ENCODE measurements around the gene SORBS2. TPM values are rescaled to one million over a fixed set of nuclear protein-coding genes. Genes with fewer than 3 reads are reported as not detected.

SORBS2 gene
- total RNA-seq, 1 experiment from 2014 or later = 8.4 TPM

- DNase-seq (ENCODE audit: low read depth, low spot score) = no peak
- BruUV-seq (replicated peaks) = no TSS peak
- in situ Hi-C loops (cut with HindIII; ENCODE audit: low pct_unique_long_range_greater_than_20kb, low sequenced_read_pairs) = no loop called here
- ATAC-seq = no peak
- Histone ChIP-seq H3K36me3 (ENCODE audit: control insufficient read depth, insufficient read depth, low read length) (no peaks in the 10 kb centered on the region), H3K27ac (ENCODE audit: low read length) (no peak overlapping the region), H3K4me1 (ENCODE audit: control insufficient read depth, insufficient read depth, low read length) (no peaks in the 10 kb centered on the region; the same call in 1 of the 2 replicates), H3K9me3 (ENCODE audit: control insufficient read depth, insufficient read depth, low read depth, low read length) (no peaks in the 10 kb centered on the region), H3K4me3 (ENCODE audit: low read depth in 2 of 2, low read length in 2 of 2) (no peak overlapping the region), H3K27me3 (ENCODE audit: control insufficient read depth, insufficient read depth, low read length) (no peaks in the 10 kb centered on the region)
- TF ChIP-seq, protein P1, sequence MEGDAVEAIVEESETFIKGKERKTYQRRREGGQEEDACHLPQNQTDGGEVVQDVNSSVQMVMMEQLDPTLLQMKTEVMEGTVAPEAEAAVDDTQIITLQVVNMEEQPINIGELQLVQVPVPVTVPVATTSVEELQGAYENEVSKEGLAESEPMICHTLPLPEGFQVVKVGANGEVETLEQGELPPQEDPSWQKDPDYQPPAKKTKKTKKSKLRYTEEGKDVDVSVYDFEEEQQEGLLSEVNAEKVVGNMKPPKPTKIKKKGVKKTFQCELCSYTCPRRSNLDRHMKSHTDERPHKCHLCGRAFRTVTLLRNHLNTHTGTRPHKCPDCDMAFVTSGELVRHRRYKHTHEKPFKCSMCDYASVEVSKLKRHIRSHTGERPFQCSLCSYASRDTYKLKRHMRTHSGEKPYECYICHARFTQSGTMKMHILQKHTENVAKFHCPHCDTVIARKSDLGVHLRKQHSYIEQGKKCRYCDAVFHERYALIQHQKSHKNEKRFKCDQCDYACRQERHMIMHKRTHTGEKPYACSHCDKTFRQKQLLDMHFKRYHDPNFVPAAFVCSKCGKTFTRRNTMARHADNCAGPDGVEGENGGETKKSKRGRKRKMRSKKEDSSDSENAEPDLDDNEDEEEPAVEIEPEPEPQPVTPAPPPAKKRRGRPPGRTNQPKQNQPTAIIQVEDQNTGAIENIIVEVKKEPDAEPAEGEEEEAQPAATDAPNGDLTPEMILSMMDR (IDR thresholded peaks at IDR 0.05) = no peak
- TF ChIP-seq SIN3A (IDR thresholded peaks at IDR 0.05; ENCODE audit: borderline replicate concordance, insufficient read depth, low read depth, low read length) = no peak
- TF ChIP-seq POLR2AphosphoS5 (IDR thresholded peaks at IDR 0.05; ENCODE audit: low read depth, low read length) = no peak
- TF ChIP-seq, protein P2, sequence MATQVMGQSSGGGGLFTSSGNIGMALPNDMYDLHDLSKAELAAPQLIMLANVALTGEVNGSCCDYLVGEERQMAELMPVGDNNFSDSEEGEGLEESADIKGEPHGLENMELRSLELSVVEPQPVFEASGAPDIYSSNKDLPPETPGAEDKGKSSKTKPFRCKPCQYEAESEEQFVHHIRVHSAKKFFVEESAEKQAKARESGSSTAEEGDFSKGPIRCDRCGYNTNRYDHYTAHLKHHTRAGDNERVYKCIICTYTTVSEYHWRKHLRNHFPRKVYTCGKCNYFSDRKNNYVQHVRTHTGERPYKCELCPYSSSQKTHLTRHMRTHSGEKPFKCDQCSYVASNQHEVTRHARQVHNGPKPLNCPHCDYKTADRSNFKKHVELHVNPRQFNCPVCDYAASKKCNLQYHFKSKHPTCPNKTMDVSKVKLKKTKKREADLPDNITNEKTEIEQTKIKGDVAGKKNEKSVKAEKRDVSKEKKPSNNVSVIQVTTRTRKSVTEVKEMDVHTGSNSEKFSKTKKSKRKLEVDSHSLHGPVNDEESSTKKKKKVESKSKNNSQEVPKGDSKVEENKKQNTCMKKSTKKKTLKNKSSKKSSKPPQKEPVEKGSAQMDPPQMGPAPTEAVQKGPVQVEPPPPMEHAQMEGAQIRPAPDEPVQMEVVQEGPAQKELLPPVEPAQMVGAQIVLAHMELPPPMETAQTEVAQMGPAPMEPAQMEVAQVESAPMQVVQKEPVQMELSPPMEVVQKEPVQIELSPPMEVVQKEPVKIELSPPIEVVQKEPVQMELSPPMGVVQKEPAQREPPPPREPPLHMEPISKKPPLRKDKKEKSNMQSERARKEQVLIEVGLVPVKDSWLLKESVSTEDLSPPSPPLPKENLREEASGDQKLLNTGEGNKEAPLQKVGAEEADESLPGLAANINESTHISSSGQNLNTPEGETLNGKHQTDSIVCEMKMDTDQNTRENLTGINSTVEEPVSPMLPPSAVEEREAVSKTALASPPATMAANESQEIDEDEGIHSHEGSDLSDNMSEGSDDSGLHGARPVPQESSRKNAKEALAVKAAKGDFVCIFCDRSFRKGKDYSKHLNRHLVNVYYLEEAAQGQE (IDR thresholded peaks at IDR 0.05; ENCODE audit: insufficient read depth in 1 of 2, low read depth in 2 of 2, low read length in 1 of 2) = no peak
- no peak for TF ChIP-seq TCF7L2 (IDR thresholded peaks at IDR 0.05; ENCODE audit: low read depth, low read length)
- ChIA-PET POLR2A (no interaction called here), CTCF (interaction anchor here (0.5 kb wide), 1 partner anchor 13 kb away, joined by 3 read pairs; no protein-coding TSS in a partner anchor)
- intact Hi-C loops (cut with micrococcal nuclease; ENCODE audit: unreplicated experiment) = no loop called here
Measured at GRCh38 chr4:185654311-185654710, 157.7 kb downstream of the SORBS2 start.

- Histone ChIP-seq H3K4me3 (ENCODE audit: low read depth in 2 of 2, low read length in 2 of 2) (no peak overlapping the region), H3K9me3 (ENCODE audit: control insufficient read depth, insufficient read depth, low read depth, low read length) (no peaks in the 10 kb centered on the region), H3K36me3 (ENCODE audit: control insufficient read depth, insufficient read depth, low read length) (no peaks in the 10 kb centered on the region), H3K4me1 (ENCODE audit: control insufficient read depth, insufficient read depth, low read length) (no peaks in the 10 kb centered on the region; the same call in 1 of the 2 replicates), H3K27me3 (ENCODE audit: control insufficient read depth, insufficient read depth, low read length) (no peaks in the 10 kb centered on the region), H3K27ac (ENCODE audit: low read length) (no peak overlapping the region)
- ATAC-seq (no peak), DNase-seq (ENCODE audit: low read depth, low spot score) (no peak)
- intact Hi-C loops (cut with micrococcal nuclease; ENCODE audit: unreplicated experiment) (no loop called here), in situ Hi-C loops (cut with HindIII; ENCODE audit: low pct_unique_long_range_greater_than_20kb, low sequenced_read_pairs) (no loop called here)
- CTCF ChIA-PET = no interaction called here
- TF ChIP-seq, protein P2 (IDR thresholded peaks at IDR 0.05; ENCODE audit: insufficient read depth in 1 of 2, low read depth in 2 of 2, low read length in 1 of 2) = no peak
- TF ChIP-seq SIN3A (IDR thresholded peaks at IDR 0.05; ENCODE audit: borderline replicate concordance, insufficient read depth, low read depth, low read length) = no peak
- TF ChIP-seq, protein P1 (IDR thresholded peaks at IDR 0.05) = no peak
- TF ChIP-seq POLR2AphosphoS5 (IDR thresholded peaks at IDR 0.05; ENCODE audit: low read depth, low read length) = no peak
- TF ChIP-seq TCF7L2 (IDR thresholded peaks at IDR 0.05; ENCODE audit: low read depth, low read length) = no peak
- POLR2A ChIA-PET = no interaction called here
- BruUV-seq (replicated peaks) = no TSS peak
Measured at GRCh38 chr4:185651851-185652250, 160.1 kb downstream of the SORBS2 start.
